Thymus (tissue), 11 donors: ENCODE results near the gene VTI1A. TPM values are rescaled to one million over a fixed set of nuclear protein-coding genes. Genes with fewer than 3 reads are reported as not detected.

ENCODE experiments used
- DNase-seq, 9 donors: peaks; one replicate each; pipeline ENCODE4 v3.0.0-alpha.2; 2013; ENCODE audit warnings: low spot score in 9 of 9, low read depth in 6 of 9, missing footprints in 1 of 9
- H3K27ac ChIP-seq, 2 donors: one replicate each; pipeline ENCODE4 v1.5.1; 2013; ENCODE audit warnings: control low read depth in 1 of 2, low read depth in 1 of 2, low read length in 1 of 2, mild to moderate bottlenecking in 1 of 2, moderate library complexity in 1 of 2
- H3K27me3 ChIP-seq, 2 donors: one replicate each; pipeline ENCODE4 v1.5.1; 2013; ENCODE audit warnings: low read length in 1 of 2; ENCODE audit not compliant: control insufficient read depth in 2 of 2, insufficient read depth in 1 of 2
- H3K36me3 ChIP-seq, 2 donors: one replicate each; pipeline ENCODE4 v1.5.1; 2013; ENCODE audit warnings: low read length in 1 of 2, mild to moderate bottlenecking in 1 of 2, moderate library complexity in 1 of 2; ENCODE audit not compliant: control insufficient read depth in 2 of 2, insufficient read depth in 2 of 2
- H3K4me1 ChIP-seq, 2 donors: one replicate each; pipeline ENCODE4 v1.5.1; 2013; ENCODE audit warnings: low read length in 2 of 2; ENCODE audit not compliant: control insufficient read depth in 2 of 2, insufficient read depth in 2 of 2
- H3K4me3 ChIP-seq, 2 donors: one replicate each; pipeline ENCODE4 v1.5.1; 2013; ENCODE audit warnings: low read length in 2 of 2, control low read depth in 1 of 2, mild to moderate bottlenecking in 1 of 2
- H3K9me3 ChIP-seq, 2 donors: one replicate each; pipeline ENCODE4 v1.5.1; 2013; ENCODE audit warnings: low read length in 1 of 2, mild to moderate bottlenecking in 1 of 2; ENCODE audit not compliant: control insufficient read depth in 2 of 2, insufficient read depth in 1 of 2
- WGBS: extraction: QIAGEN DNeasy Blood & Tissue Kit; methylation state at CpG from one replicate; pipeline ENCODE4 v1.1.7; 2013; 5-methylcytosine and 5-hydroxymethylcytosine counted together
- polyA plus RNA-seq: library from polyadenylated mRNA; stranded (reverse); fragments of 200-250 nt; gene quantifications from one replicate; pipeline ENCODE4 v1.2.3, GENCODE V29; 2013
- total RNA-seq: library from RNA; stranded (reverse); fragments of 120-200 nt; gene quantifications from one replicate; pipeline ENCODE4 v1.2.4, GENCODE V29; 2013
- donor health status: healthy.

VTI1A gene
- total and polyA plus RNA-seq, 2 donors = 15.9 to 27.0 TPM

- no peak overlapping the region for H3K27ac ChIP-seq
- WGBS = 49% methylated on average over 4 of the region's 4 CpGs
- H3K9me3 ChIP-seq = no peaks in the 10 kb centered on the region
- no peak for DNase-seq
- H3K36me3 ChIP-seq = no peaks in the 10 kb centered on the region
- H3K4me1 ChIP-seq = peaks cover 5 to 14% of the 10 kb centered on the region in 2 donors
- H3K27me3 ChIP-seq = no peaks in the 10 kb centered on the region
- no peak overlapping the region for H3K4me3 ChIP-seq
Observed at GRCh38 chr10:112689327-112690072, 242.5 kb downstream of the VTI1A start.

GRCh38 chr10:112695539-112695938, 248.5 kb downstream of the VTI1A start:
- DNase-seq = no peak
- Histone ChIP-seq H3K27me3 (no peaks in the 10 kb centered on the region), H3K4me1 (no peaks in the 10 kb centered on the region), H3K27ac (no peak overlapping the region), H3K36me3 (peaks cover 0 to 2% of the 10 kb centered on the region in 2 donors), H3K9me3 (no peaks in the 10 kb centered on the region), H3K4me3 (no peak overlapping the region)
- 98% methylated on average over 7 of the region's 7 CpGs for WGBS

- WGBS = 81% methylated on average over 2 of the region's 2 CpGs
- Histone ChIP-seq H3K4me1 (no peaks in the 10 kb centered on the region), H3K9me3 (no peaks in the 10 kb centered on the region), H3K27ac (no peak overlapping the region), H3K4me3 (no peak overlapping the region), H3K27me3 (no peaks in the 10 kb centered on the region), H3K36me3 (peaks cover 0 to 2% of the 10 kb centered on the region in 2 donors)
- DNase-seq = no peak
Observed at GRCh38 chr10:112696592-112696991, 249.6 kb downstream of the VTI1A start.

GRCh38 chr10:112698133-112698817, 251.3 kb downstream of the VTI1A start:
- Histone ChIP-seq H3K27me3 (no peaks in the 10 kb centered on the region), H3K9me3 (no peaks in the 10 kb centered on the region), H3K27ac (no peak overlapping the region), H3K4me3 (no peak overlapping the region), H3K36me3 (peaks cover 0 to 2% of the 10 kb centered on the region in 2 donors), H3K4me1 (no peaks in the 10 kb centered on the region)
- DNase-seq = no peak
- WGBS = 90% methylated on average over 7 of the region's 7 CpGs

- H3K4me3 ChIP-seq = no peak overlapping the region
- H3K9me3 ChIP-seq = no peaks in the 10 kb centered on the region
- WGBS = 98% methylated on average over 5 of the region's 5 CpGs
- no peak for DNase-seq
- no peaks in the 10 kb centered on the region for H3K4me1 ChIP-seq
- H3K36me3 ChIP-seq = peaks cover 0 to 2% of the 10 kb centered on the region in 2 donors
- no peak overlapping the region for H3K27ac ChIP-seq
- H3K27me3 ChIP-seq = no peaks in the 10 kb centered on the region
Observed at GRCh38 chr10:112698818-112699164, 251.8 kb downstream of the VTI1A start.

GRCh38 chr10:112700215-112700671, 253.2 kb downstream of the VTI1A start:
- DNase-seq = no peak
- H3K4me3 ChIP-seq = no peak overlapping the region
- H3K9me3 ChIP-seq = no peaks in the 10 kb centered on the region
- no peak overlapping the region for H3K27ac ChIP-seq
- peaks cover 0 to under 1% of the 10 kb centered on the region in 2 donors for H3K4me1 ChIP-seq
- no peaks in the 10 kb centered on the region for H3K27me3 ChIP-seq
- H3K36me3 ChIP-seq = peaks cover under 1 to 2% of the 10 kb centered on the region in 2 donors

GRCh38 chr10:112701211-112701877, 254.3 kb downstream of the VTI1A start:
- Histone ChIP-seq H3K9me3 (no peaks in the 10 kb centered on the region), H3K36me3 (peaks cover 2 to 3% of the 10 kb centered on the region in 2 donors), H3K27me3 (no peaks in the 10 kb centered on the region), H3K4me1 (peaks cover 2 to 9% of the 10 kb centered on the region in 2 donors), H3K4me3 (no peak overlapping the region), H3K27ac (no peak overlapping the region)
- no peak for DNase-seq
- 92% methylated on average over 4 of the region's 4 CpGs for WGBS

- Histone ChIP-seq H3K27ac (no peak overlapping the region), H3K4me3 (no peak overlapping the region), H3K4me1 (peaks cover 6 to 14% of the 10 kb centered on the region in 2 donors), H3K36me3 (peaks cover 2 to 3% of the 10 kb centered on the region in 2 donors), H3K27me3 (no peaks in the 10 kb centered on the region), H3K9me3 (no peaks in the 10 kb centered on the region)
- 98% methylated on average over 2 of the region's 2 CpGs for WGBS
- DNase-seq = no peak
Observed at GRCh38 chr10:112701878-112702255, 254.9 kb downstream of the VTI1A start.

- Histone ChIP-seq H3K4me3 (no peak overlapping the region), H3K9me3 (no peaks in the 10 kb centered on the region), H3K27ac (peak overlapping the region in 1 of 2 donors; percentile 29), H3K27me3 (no peaks in the 10 kb centered on the region), H3K36me3 (peaks cover 0 to 3% of the 10 kb centered on the region in 2 donors), H3K4me1 (peaks cover 9 to 21% of the 10 kb centered on the region in 2 donors)
- WGBS = 39% methylated on average over 6 of the region's 6 CpGs
- DNase-seq = peak; percentile 30 to 83 (median 56)
Observed at GRCh38 chr10:112706577-112706976, 259.6 kb downstream of the VTI1A start.
